Neural cell (in vitro differentiated cells): ENCODE results near the gene MMP25. TPM values are rescaled to one million over a fixed set of nuclear protein-coding genes. Genes with fewer than 3 reads are reported as not detected.
A peak's percentile ranks its signal among the peaks of the same experiment; 100 is the strongest.

Experiments used
- H2AFZ ChIP-seq: fragments of 200-600, 300-800 bp; sonication (generic), shearing (Covaris generic); 2 replicates; pipeline ENCODE4 v1.6.0; 2014; ENCODE audit warnings: low read depth, mild to moderate bottlenecking, antibody characterized with exemption, low read length, moderate library complexity
- H3F3A ChIP-seq: fragments of 200-600 bp; shearing (Covaris generic); 2 replicates; pipeline ENCODE4 v1.6.1; 2016; ENCODE audit warnings: mild to moderate bottlenecking, moderate library complexity, mixed read lengths, antibody characterized with exemption, low read length; ENCODE audit not compliant: insufficient read depth, poor library complexity, severe bottlenecking
- H3K27ac ChIP-seq: fragments of 200-600, 300-800 bp; sonication (generic), shearing (Covaris generic); 2 replicates; pipeline ENCODE4 v1.5.1; 2014; ENCODE audit warnings: mild to moderate bottlenecking, low read length, moderate library complexity
- H3K27me3 ChIP-seq: fragments of 300-800, 200-600 bp; sonication (generic), shearing (Covaris generic); 2 replicates; pipeline ENCODE4 v1.6.0; 2014; ENCODE audit warnings: mild to moderate bottlenecking, low read depth, low read length, moderate library complexity; ENCODE audit not compliant: insufficient read depth
- H3K36me3 ChIP-seq: fragments of 300-800, 200-600 bp; sonication (generic), shearing (Covaris generic); 2 replicates; pipeline ENCODE4 v1.5.1; 2014; ENCODE audit warnings: mild to moderate bottlenecking, antibody characterized with exemption, low read length, moderate library complexity; ENCODE audit not compliant: insufficient read depth
- H3K4me2 ChIP-seq: fragments of 300-800, 200-600 bp; sonication (generic), shearing (Covaris generic); 2 replicates; pipeline ENCODE4 v1.6.0; 2014; ENCODE audit warnings: mild to moderate bottlenecking, low read length
- H3K4me3 ChIP-seq: fragments of 300-800, 200-600 bp; sonication (generic), shearing (Covaris generic); 2 replicates; pipeline ENCODE4 v1.5.1; 2014; ENCODE audit warnings: mild to moderate bottlenecking, low read length, moderate library complexity
- H3K79me2 ChIP-seq: fragments of 200-600 bp; shearing (Covaris generic); replicated peaks from 2 replicates; pipeline ENCODE4 v1.6.0; 2014; ENCODE audit warnings: mild to moderate bottlenecking, low read length, moderate library complexity; ENCODE audit not compliant: insufficient read depth
- H3K9ac ChIP-seq: fragments of 300-800, 200-600 bp; sonication (generic), shearing (Covaris generic); 2 replicates; pipeline ENCODE4 v1.6.1; 2016; ENCODE audit warnings: mild to moderate bottlenecking, low read length, mixed read lengths
- H3K9me2 ChIP-seq: fragments of 200-600 bp; shearing (Covaris generic); 2 replicates; pipeline ENCODE4 v1.6.1; 2016; ENCODE audit warnings: mild to moderate bottlenecking, low read length, mixed read lengths; ENCODE audit not compliant: insufficient read depth
- H3K9me3 ChIP-seq: fragments of 200-600, 300-800 bp; sonication (generic), shearing (Covaris generic); 2 replicates; pipeline ENCODE4 v1.6.1; 2016; ENCODE audit warnings: mild to moderate bottlenecking, mixed run types, low read length, moderate library complexity, mixed read lengths
- H4K20me1 ChIP-seq: fragments of 200-600 bp; shearing (Covaris generic); 2 replicates; pipeline ENCODE4 v1.6.1; 2016; ENCODE audit warnings: mild to moderate bottlenecking, mixed run types; ENCODE audit not compliant: insufficient read depth
- EP300 ChIP-seq: fragments of 450-650 bp; conservative IDR thresholded peaks from 2 replicates; pipeline ENCODE4 v1.6.1; 2014; ENCODE audit warnings: antibody characterized with exemption, mild to moderate bottlenecking, moderate library complexity; ENCODE audit not compliant: poor library complexity, severe bottlenecking
- EZH2 ChIP-seq: fragments of 200-600, 300-800 bp; shearing (Covaris generic), sonication (generic); IDR thresholded peaks from 2 replicates; pipeline ENCODE4 v1.6.1; 2014; ENCODE audit warnings: antibody characterized with exemption, low read length, borderline replicate concordance, mild to moderate bottlenecking; ENCODE audit not compliant: insufficient read depth, poor library complexity, severe bottlenecking
- MXI1 ChIP-seq: fragments of 450-650 bp; conservative IDR thresholded peaks from 2 replicates; pipeline ENCODE4 v1.6.1; 2014; ENCODE audit warnings: antibody characterized with exemption, mild to moderate bottlenecking; ENCODE audit not compliant: poor library complexity, severe bottlenecking
- POLR2AphosphoS5 ChIP-seq: IDR thresholded peaks from 2 replicates; pipeline ENCODE4 v1.6.1; 2012
- RAD21 ChIP-seq: fragments of 450-650 bp; conservative IDR thresholded peaks from 2 replicates; pipeline ENCODE4 v1.6.1; 2014; ENCODE audit warnings: antibody characterized with exemption, mild to moderate bottlenecking, moderate library complexity
- SMC3 ChIP-seq: fragments of 450-650 bp; conservative IDR thresholded peaks from 2 replicates; pipeline ENCODE4 v1.6.1; 2014; ENCODE audit warnings: antibody characterized with exemption, mild to moderate bottlenecking, moderate library complexity; ENCODE audit not compliant: poor library complexity
- TAF1 ChIP-seq: IDR thresholded peaks from 2 replicates; pipeline ENCODE4 v1.6.1; 2012; ENCODE audit warnings: low read depth
- polyA plus RNA-seq: library from polyadenylated mRNA; depleted of rRNA; stranded (reverse); fragments of >200 nt; gene quantifications from 2 replicates; pipeline ENCODE4 v1.2.3, GENCODE V29; 2014
- TF ChIP-seq, protein P1 (sequence below): fragments of 450-650 bp; IDR thresholded peaks from 2 replicates; pipeline ENCODE4 v1.5.1; 2014; ENCODE audit warnings: antibody characterized with exemption, mild to moderate bottlenecking, moderate library complexity; ENCODE audit not compliant: poor library complexity, severe bottlenecking
- TF ChIP-seq, protein P2 (sequence below): IDR thresholded peaks from 2 replicates; pipeline ENCODE4 v1.6.1; 2012; ENCODE audit warnings: borderline replicate concordance

The MMP25 gene
- polyA plus RNA-seq, 1 donor from 2014 or later: not detected

DNA sequence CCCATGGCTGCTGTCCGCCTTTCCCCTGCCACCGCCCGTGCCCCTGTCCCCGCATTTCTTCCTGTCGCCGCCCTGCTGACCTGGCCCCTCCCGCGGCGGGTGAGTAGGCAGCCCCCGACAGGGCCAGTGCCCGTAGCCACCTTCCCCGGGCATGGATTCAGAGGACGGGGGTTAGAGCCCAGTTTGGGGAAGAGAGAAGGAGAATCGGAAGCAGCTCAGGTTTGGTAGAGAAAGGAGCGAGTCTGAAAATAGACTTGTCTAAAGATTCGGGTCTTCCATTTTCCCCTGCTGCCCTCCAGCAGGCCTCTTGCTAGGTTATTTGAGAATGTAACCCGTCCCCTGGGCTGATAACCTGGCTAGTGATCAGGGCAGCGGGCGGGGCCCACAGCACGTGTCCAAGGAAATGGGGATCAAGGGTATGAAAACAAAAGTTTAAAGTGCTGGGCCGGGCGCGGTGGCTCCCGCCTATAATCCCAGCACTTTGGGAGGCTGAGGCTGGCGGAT, 41.5 kb upstream of the MMP25 start:
- H3K4me2 ChIP-seq: no peak overlapping the region
- H3K9me2 ChIP-seq: no peaks in the 10 kb centered on the region
- TF ChIP-seq POLR2AphosphoS5: no peak
- TF ChIP-seq, protein P1, sequence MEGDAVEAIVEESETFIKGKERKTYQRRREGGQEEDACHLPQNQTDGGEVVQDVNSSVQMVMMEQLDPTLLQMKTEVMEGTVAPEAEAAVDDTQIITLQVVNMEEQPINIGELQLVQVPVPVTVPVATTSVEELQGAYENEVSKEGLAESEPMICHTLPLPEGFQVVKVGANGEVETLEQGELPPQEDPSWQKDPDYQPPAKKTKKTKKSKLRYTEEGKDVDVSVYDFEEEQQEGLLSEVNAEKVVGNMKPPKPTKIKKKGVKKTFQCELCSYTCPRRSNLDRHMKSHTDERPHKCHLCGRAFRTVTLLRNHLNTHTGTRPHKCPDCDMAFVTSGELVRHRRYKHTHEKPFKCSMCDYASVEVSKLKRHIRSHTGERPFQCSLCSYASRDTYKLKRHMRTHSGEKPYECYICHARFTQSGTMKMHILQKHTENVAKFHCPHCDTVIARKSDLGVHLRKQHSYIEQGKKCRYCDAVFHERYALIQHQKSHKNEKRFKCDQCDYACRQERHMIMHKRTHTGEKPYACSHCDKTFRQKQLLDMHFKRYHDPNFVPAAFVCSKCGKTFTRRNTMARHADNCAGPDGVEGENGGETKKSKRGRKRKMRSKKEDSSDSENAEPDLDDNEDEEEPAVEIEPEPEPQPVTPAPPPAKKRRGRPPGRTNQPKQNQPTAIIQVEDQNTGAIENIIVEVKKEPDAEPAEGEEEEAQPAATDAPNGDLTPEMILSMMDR: no peak
- TF ChIP-seq EP300: no peak
- no peak for TF ChIP-seq EZH2
- no peak for TF ChIP-seq RAD21
- TF ChIP-seq, protein P2, sequence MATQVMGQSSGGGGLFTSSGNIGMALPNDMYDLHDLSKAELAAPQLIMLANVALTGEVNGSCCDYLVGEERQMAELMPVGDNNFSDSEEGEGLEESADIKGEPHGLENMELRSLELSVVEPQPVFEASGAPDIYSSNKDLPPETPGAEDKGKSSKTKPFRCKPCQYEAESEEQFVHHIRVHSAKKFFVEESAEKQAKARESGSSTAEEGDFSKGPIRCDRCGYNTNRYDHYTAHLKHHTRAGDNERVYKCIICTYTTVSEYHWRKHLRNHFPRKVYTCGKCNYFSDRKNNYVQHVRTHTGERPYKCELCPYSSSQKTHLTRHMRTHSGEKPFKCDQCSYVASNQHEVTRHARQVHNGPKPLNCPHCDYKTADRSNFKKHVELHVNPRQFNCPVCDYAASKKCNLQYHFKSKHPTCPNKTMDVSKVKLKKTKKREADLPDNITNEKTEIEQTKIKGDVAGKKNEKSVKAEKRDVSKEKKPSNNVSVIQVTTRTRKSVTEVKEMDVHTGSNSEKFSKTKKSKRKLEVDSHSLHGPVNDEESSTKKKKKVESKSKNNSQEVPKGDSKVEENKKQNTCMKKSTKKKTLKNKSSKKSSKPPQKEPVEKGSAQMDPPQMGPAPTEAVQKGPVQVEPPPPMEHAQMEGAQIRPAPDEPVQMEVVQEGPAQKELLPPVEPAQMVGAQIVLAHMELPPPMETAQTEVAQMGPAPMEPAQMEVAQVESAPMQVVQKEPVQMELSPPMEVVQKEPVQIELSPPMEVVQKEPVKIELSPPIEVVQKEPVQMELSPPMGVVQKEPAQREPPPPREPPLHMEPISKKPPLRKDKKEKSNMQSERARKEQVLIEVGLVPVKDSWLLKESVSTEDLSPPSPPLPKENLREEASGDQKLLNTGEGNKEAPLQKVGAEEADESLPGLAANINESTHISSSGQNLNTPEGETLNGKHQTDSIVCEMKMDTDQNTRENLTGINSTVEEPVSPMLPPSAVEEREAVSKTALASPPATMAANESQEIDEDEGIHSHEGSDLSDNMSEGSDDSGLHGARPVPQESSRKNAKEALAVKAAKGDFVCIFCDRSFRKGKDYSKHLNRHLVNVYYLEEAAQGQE: no peak
- H2AFZ ChIP-seq: no peak overlapping the region
- no peak overlapping the region for H3K27ac ChIP-seq
- no peaks in the 10 kb centered on the region for H3K79me2 ChIP-seq
- no peaks in the 10 kb centered on the region for H4K20me1 ChIP-seq
- no peaks in the 10 kb centered on the region for H3F3A ChIP-seq
- no peaks in the 10 kb centered on the region for H3K9me3 ChIP-seq
- peak overlapping the region; percentile 50 for H3K4me3 ChIP-seq
- H3K27me3 ChIP-seq: peaks cover 50% of the 10 kb centered on the region
- H3K36me3 ChIP-seq: no peaks in the 10 kb centered on the region
- H3K9ac ChIP-seq: no peak overlapping the region

DNA sequence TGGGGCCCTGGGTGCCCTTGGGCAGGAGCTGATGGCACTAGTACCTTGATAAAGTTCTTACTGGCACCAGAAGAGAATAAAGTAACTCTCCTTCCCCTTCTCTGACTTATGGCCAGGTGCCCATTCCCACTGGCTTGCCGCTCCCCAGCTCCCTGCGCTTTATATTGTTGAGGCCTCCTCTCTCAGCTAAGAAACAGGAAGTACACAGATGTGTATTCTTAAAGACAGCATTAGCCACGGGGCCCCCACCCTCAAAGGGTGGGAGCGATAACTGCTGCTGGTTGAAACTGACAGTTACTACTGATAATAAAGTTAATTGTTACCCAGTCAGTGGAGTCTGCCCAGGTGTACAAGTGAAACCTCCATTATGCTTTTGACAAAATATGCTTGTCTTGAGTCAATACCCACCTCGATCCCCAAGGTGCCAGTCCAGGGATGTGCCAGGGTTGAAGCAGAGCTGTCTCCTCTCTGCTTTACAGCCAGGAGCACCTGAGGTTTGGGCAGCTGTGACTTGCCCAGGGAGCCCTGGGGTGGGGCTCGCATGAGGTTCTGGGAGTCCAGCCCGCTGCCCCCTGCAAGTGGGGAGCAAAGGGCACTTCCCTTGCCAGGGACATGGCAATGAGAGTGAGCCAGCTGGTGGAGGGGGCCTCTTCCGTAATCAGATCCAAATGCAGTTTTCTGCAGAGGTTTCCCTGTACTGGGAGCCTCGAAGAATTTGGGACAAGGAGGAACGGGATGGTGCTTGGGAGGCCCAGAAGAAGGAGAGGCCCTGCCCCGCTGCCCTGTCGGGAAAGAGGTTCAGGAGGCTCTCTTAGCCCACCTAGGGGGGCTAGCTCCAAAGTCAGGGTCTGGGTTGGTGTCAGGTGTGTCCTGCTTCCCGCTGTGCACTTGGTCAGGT, 39.1 kb upstream of the MMP25 start:
- H3K27ac ChIP-seq: no peak overlapping the region
- no peak for TF ChIP-seq MXI1
- no peak for TF ChIP-seq SMC3
- no peak for TF ChIP-seq TAF1
- no peak for TF ChIP-seq EZH2
- no peak for TF ChIP-seq EP300
- TF ChIP-seq RAD21: no peak
- TF ChIP-seq POLR2AphosphoS5: no peak
- TF ChIP-seq, protein P2: no peak
- TF ChIP-seq, protein P1: no peak
- no peaks in the 10 kb centered on the region for H3K9me3 ChIP-seq
- no peaks in the 10 kb centered on the region for H3K79me2 ChIP-seq
- H3K4me2 ChIP-seq: no peak overlapping the region
- no peak overlapping the region for H3K9ac ChIP-seq
- H3K9me2 ChIP-seq: no peaks in the 10 kb centered on the region
- H3F3A ChIP-seq: no peaks in the 10 kb centered on the region
- H3K27me3 ChIP-seq: peaks cover 67% of the 10 kb centered on the region
- no peak overlapping the region for H2AFZ ChIP-seq
- H4K20me1 ChIP-seq: no peaks in the 10 kb centered on the region
- H3K36me3 ChIP-seq: no peaks in the 10 kb centered on the region
- no peak overlapping the region for H3K4me3 ChIP-seq
